ENCODE results near the gene ANG. TPM values are rescaled to one million over a fixed set of nuclear protein-coding genes. Genes with fewer than 3 reads are reported as not detected.
"Not testable (repeated sequence)": the region's sequence is repeated elsewhere in the genome, so short reads cannot be mapped to it uniquely, and the experiment has no call there.

Gene ANG
- total RNA-seq, result 10 to 100 TPM; 16.8 to 47.4 (median 29.5) TPM

- ATAC-seq (ENCODE audit: low FRiP score in 2 of 2) (no peak), DNase-seq (no peak)
- 75 to 80% methylated on average over 7 of the region's 7 CpGs for WGBS, 2 donors
- TF ChIP-seq POLR2A (IDR thresholded peaks at IDR 0.05) (no peak), CTCF (IDR thresholded peaks at IDR 0.05) (no peak), POLR2AphosphoS5 (IDR thresholded peaks at IDR 0.05) (no peak), EP300 (IDR thresholded peaks at IDR 0.05) (no peak)
- no peaks in the 10 kb centered on the region for H3K36me3 ChIP-seq
- no peaks in the 10 kb centered on the region for H3K9me3 ChIP-seq
- no peak within 1 kb of the TSS for H3K4me3 ChIP-seq
- H3K4me1 ChIP-seq, result peaks cover 17 to 34% (median 27%) of the 10 kb centered on the region in 4 donors
- no peak within 1 kb of the TSS for H3K27ac ChIP-seq
- no peaks in the 10 kb centered on the region for H3K27me3 ChIP-seq
Measured at GRCh38 chr14:20688167-20688839, at the start of gene ANG. ANG (plus strand) TSS chr14:20688764; CDS start chr14:20693565, 4,801 bp downstream.

- Histone ChIP-seq H3K36me3 (no peaks in the 10 kb centered on the region), H3K4me3 (no peak within 1 kb of the TSS), H3K27ac (no peak within 1 kb of the TSS), H3K27me3 (no peaks in the 10 kb centered on the region), H3K9me3 (no peaks in the 10 kb centered on the region), H3K4me1 (no peaks in the 10 kb centered on the region)
- DNase-seq, result no peak
- no peak for TF ChIP-seq POLR2AphosphoS5 (IDR thresholded peaks at IDR 0.05)
- no peak for TF ChIP-seq POLR2A (IDR thresholded peaks at IDR 0.05)
- TF ChIP-seq EP300 (IDR thresholded peaks at IDR 0.05), result no peak
- TF ChIP-seq CTCF (IDR thresholded peaks at IDR 0.05), result no peak
- 95 to 100% methylated on average over 2 of the region's 2 CpGs for WGBS, 2 donors
- no peak for ATAC-seq (ENCODE audit: low FRiP score in 2 of 2)
Measured at GRCh38 chr14:20641591-20641990, 47.0 kb upstream of the ANG start, which contains the start of gene OR6S1. OR6S1 (minus strand) TSS chr14:20641691; CDS start chr14:20641691, 0 bp downstream.

- Histone ChIP-seq H3K27ac (no peak overlapping the region), H3K4me3 (no peak overlapping the region), H3K27me3 (no peaks in the 10 kb centered on the region), H3K36me3 (no peaks in the 10 kb centered on the region), H3K9me3 (no peaks in the 10 kb centered on the region), H3K4me1 (no peaks in the 10 kb centered on the region)
- TF ChIP-seq POLR2A (IDR thresholded peaks at IDR 0.05) (no peak), CTCF (IDR thresholded peaks at IDR 0.05) (no peak), EP300 (IDR thresholded peaks at IDR 0.05) (no peak), POLR2AphosphoS5 (IDR thresholded peaks at IDR 0.05) (no peak)
- DNase-seq (no peak), ATAC-seq (ENCODE audit: low FRiP score in 2 of 2) (no peak)
- WGBS, 2 donors, result 92 to 95% methylated on average over 7 of the region's 7 CpGs
Measured at GRCh38 chr14:20642182-20642581, 46.4 kb upstream of the ANG start.

- H3K27me3 ChIP-seq; H3K9me3 ChIP-seq; DNase-seq; H3K27ac ChIP-seq; ATAC-seq (ENCODE audit: low FRiP score in 2 of 2); H3K4me1 ChIP-seq; H3K36me3 ChIP-seq; H3K4me3 ChIP-seq: not testable (repeated sequence)
- 25 to 29% methylated on average over 3 of the region's 3 CpGs for WGBS, 2 donors
Measured at GRCh38 chr14:20642755-20643154, 45.8 kb upstream of the ANG start.

- H3K27ac ChIP-seq, result no peak overlapping the region
- H3K9me3 ChIP-seq, result no peaks in the 10 kb centered on the region
- no peaks in the 10 kb centered on the region for H3K36me3 ChIP-seq
- DNase-seq (no peak), ATAC-seq (ENCODE audit: low FRiP score in 2 of 2) (no peak)
- no peak for TF ChIP-seq POLR2A (IDR thresholded peaks at IDR 0.05)
- no peak for TF ChIP-seq POLR2AphosphoS5 (IDR thresholded peaks at IDR 0.05)
- no peak for TF ChIP-seq EP300 (IDR thresholded peaks at IDR 0.05)
- no peaks in the 10 kb centered on the region for H3K4me1 ChIP-seq
- no peak overlapping the region for H3K4me3 ChIP-seq
- WGBS, 2 donors, result 94 to 97% methylated on average over 2 of the region's 2 CpGs
- no peaks in the 10 kb centered on the region for H3K27me3 ChIP-seq
Measured at GRCh38 chr14:20644520-20644919, 44.0 kb upstream of the ANG start.

GRCh38 chr14:20645481-20645880 is 43.1 kb upstream of the ANG start:
- Histone ChIP-seq H3K4me1 (no peaks in the 10 kb centered on the region), H3K27me3 (no peaks in the 10 kb centered on the region), H3K27ac (no peak overlapping the region), H3K9me3 (no peaks in the 10 kb centered on the region), H3K4me3 (no peak overlapping the region), H3K36me3 (no peaks in the 10 kb centered on the region)
- DNase-seq, result no peak
- WGBS, 2 donors, result 96 to 100% methylated on average over 1 of the region's 1 CpG
- ATAC-seq (ENCODE audit: low FRiP score in 2 of 2), result no peak
- TF ChIP-seq EP300 (IDR thresholded peaks at IDR 0.05) (no peak), POLR2AphosphoS5 (IDR thresholded peaks at IDR 0.05) (no peak), POLR2A (IDR thresholded peaks at IDR 0.05) (no peak), CTCF (IDR thresholded peaks at IDR 0.05) (no peak)
